Measurements from ENCODE around the gene FPGS.
"Not testable (repeated sequence)": the region's sequence is repeated elsewhere in the genome, so short reads cannot be mapped to it uniquely, and the experiment has no call there.

FPGS gene, protein sequence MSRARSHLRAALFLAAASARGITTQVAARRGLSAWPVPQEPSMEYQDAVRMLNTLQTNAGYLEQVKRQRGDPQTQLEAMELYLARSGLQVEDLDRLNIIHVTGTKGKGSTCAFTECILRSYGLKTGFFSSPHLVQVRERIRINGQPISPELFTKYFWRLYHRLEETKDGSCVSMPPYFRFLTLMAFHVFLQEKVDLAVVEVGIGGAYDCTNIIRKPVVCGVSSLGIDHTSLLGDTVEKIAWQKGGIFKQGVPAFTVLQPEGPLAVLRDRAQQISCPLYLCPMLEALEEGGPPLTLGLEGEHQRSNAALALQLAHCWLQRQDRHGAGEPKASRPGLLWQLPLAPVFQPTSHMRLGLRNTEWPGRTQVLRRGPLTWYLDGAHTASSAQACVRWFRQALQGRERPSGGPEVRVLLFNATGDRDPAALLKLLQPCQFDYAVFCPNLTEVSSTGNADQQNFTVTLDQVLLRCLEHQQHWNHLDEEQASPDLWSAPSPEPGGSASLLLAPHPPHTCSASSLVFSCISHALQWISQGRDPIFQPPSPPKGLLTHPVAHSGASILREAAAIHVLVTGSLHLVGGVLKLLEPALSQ

DNA sequence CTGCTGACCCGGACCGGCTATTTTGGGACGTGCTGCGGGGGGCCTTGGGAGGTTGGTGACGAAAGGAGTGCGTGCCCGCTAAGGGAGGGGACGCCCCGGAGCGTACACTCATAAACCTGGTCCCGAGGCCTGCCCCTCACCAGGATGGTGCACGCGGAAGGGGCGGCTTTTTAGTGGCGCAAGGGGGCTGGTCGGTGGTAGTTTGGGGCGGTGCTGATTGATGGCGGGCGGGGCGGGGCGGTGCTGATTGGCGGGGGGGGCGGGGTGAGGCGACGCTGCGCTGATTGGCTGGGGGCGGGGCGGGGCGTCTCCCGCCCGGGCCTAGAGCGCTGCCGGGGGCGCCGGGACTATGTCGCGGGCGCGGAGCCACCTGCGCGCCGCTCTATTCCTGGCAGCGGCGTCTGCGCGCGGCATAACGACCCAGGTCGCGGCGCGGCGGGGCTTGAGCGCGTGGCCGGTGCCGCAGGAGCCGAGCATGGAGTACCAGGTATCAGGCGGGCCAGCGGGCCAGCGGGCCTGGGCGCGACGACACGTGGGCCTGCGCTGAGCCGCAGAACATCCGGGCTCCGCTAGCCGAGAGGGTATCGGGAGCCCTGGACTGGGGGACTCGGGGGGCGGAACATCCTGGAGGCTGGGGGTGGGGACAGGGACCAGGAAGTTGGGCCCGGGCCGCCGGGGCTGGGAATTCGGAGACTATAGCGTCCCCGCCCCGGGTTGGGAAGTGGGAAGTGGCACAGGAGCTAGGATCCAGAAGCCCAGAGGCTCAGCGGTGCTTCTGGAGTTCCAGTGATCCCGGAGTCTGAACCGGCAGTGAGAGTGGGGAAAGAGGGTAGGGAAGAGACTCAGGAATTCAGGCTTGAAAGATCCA, at the start of gene FPGS:
Gene FPGS, plus strand, starts transcription at position 307 of the 868 bp plus-strand sequence. Its CDS starts 43 bp downstream, at position 350.
- no peak for DNase-seq

- no peak for DNase-seq
Measured at GRCh38 chr9:127753148-127753547, 49.5 kb upstream of the FPGS start.

- no peak for DNase-seq
Measured at GRCh38 chr9:127753622-127754021, 49.1 kb upstream of the FPGS start.

GRCh38 chr9:127754099-127755060, 48.3 kb upstream of the FPGS start:
- no peak for DNase-seq

DNA sequence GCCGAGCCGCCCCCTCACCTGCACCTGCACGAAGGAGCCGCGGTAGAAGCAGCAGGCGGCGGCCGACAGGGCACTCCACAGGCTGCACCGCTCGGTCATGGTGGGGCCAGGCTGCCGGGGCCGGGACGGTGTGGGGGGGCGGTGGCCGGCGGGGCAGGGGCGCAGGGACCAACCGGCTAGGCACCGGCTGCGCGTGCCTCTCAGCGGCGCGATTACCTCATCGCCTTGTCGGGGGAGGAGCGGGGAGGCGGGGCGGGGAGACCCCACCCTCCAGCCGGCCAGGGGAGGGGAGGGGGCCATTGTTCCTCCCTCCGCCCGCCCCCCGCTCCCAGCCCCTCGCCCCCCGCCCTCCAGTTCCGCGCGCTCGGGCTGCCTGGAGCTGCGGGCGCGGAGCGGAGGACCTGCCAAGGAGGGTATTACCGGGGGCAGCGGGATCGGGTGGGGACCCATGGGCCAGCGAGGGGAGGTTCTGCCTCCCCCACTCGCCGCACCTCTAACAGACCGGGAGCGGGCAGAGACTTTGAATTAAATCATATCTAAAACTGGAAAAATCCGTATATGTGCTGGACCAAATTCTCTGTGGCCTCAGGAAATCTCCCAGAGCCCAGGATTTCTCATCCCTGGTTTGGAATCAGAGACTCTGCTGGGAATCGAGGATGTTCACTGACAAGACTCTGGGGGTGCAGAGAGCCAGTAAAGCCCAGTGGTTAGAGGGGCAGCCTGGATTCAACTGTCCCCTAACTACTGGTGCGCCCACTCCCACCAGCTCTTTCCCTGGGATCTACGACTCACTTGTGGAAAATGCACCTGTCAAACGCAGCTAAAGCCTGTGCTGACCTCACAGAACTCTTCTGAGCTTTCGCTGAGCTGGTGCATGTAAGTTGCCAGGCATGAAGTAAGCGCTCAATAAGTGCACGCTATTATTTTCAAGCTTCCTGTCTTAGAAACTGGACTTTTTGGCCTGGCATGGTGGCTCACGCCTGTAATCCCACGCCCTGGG, 47.3 kb upstream of the FPGS start:
- no peak for DNase-seq

- DNase-seq: no peak
Measured at GRCh38 chr9:127756233-127756632, 46.4 kb upstream of the FPGS start.

DNA sequence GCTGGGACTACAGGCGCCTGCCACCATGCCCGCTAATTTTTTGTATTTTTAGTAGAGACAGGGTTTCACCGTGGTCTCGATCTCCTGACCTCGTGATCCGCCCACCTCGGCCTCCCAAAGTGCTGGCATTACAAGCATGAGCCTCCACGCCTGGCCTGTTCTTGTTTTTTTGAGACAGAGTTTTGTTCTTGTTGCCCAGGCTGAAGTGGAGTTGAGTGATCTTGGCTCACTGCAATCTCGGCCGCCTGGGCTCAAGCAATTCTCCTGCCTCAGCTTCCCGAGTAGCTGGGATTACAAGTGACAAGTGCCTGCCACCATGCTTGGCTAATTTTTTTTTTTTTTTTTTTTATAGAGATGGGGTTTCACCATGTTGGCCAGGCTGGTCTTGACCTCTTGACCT, 45.9 kb upstream of the FPGS start:
- not testable (repeated sequence) for DNase-seq

DNA sequence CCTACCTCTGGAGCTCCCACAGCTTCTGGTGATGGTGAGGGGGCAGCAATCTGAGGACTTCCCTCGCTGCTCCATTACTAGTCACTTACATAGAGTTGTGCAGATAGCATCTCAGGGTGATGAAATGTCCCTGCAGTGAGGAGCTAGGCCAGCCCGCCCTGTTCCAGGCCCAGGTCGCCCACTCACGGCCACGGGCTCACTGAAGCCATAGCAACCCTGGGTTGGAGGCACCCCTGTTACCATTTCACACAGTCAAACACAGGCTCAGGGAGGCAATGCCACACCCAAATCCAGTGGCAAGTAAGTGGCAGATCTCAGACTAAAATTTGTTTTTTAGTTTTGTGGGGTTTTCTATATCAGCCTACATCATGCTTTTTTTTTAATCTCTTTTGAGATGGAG, 43.8 kb upstream of the FPGS start:
- DNase-seq: no peak

DNA sequence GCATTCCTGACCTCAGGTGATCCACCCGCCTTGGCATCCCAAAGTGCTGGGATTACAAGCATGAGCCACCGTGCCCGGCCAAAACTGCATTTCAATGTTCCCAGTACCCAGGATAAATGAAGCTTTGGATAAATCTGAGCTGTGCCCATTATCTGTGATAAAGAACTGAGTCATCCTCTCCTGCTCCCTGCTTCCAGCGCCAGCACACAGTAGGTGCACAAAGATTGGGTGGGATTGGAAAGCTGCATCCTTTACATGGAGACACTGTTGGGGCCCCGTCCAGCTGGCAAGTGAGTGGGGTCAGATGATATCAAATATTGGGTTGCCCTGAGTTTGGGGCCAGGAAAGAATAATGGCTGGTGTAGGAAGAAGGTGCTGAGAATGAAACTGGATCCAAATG, 41.6 kb upstream of the FPGS start:
- no peak for DNase-seq

DNA sequence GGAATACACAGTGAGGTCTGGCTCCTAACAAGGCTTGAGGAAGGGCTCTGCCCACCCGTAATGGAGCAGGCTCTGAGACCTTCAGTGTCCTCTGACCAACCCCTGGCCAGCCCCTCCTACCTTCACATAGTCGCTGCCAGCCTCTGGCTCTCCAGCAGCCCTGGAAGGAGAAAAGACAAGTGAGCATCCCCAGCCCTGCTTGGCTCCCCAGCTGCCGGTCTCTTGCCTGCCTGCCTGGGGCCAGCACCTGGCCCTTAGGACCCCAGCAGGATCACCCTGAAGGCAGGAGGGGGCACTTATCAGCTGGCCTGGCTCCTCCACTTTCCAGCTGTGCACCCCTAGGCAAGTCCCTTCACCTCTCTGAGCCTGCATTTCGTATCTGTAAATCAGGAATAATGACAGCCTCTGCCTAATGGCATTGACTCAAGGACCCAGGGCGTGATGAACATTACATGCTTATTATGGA, 41.2 kb upstream of the FPGS start:
- no peak for DNase-seq

- DNase-seq: no peak
Measured at GRCh38 chr9:127762111-127762676, 40.5 kb upstream of the FPGS start.

DNA sequence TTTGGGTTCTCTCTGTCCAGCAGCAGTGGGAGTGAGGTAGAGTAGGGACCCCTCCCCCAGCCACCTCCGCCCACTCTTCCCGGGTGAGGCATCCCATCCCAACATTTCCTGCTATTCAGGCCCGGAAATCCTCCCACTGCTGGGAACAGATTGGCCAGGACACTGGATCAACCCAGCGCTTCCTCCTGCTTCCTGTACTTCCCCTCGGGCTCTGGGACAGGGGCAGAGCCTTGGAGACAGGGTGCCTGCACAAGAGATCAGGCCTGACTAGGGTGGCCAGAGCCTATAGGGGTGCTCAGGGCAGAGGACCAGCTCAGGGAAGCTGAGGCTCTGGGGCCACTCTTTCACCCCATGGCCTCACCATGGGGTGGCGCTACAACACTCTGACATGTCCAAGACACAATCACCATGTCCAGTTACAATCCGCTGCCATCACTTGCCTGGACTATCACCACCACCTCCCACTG, 38.7 kb upstream of the FPGS start:
- no peak for DNase-seq

DNA sequence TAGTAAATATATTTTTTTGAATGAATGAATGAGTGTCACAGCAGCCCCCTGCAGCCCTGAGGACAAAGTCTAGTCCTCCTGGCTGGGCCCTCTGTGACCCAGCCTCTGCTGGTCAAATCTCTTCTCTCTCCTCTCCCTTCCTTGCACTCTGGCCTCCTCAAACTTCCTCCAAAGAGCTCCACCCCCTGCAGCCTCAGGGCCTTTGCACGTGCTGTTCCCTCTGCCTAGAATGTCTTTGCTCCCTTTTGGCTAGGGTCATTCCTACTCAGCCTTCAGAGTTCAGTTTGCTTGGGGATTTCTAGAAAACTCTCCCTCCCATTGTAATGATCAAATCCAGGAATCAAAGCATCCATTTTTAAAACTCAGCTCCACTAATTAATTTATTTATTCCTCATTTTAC, 37.3 kb upstream of the FPGS start:
- no peak for DNase-seq

GRCh38 chr9:127767410-127767809, 35.3 kb upstream of the FPGS start:
- no peak for DNase-seq

GRCh38 chr9:127767909-127768331, 34.8 kb upstream of the FPGS start:
- DNase-seq: no peak

DNA sequence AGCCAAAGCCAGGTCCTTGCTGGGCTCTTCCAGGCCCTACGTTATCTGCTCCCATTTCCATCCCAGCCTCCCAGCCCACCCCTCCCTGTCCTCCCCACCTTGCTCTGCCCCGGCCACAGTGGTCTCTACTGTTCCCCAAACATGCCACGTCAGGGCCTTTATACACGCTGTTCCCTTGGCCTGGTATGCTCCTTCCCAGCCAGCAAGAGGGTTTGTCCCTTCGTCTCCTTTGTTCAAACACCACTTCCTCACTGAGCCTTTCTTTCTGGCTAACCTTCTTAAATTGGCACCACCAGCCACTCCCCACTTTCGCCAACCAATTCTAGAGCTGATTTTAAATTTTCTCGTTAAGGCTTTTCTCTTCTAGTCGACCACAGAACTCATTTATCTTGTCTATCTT, 34.0 kb upstream of the FPGS start:
- DNase-seq: no peak

GRCh38 chr9:127769101-127769500, 33.6 kb upstream of the FPGS start:
- no peak for DNase-seq

DNA sequence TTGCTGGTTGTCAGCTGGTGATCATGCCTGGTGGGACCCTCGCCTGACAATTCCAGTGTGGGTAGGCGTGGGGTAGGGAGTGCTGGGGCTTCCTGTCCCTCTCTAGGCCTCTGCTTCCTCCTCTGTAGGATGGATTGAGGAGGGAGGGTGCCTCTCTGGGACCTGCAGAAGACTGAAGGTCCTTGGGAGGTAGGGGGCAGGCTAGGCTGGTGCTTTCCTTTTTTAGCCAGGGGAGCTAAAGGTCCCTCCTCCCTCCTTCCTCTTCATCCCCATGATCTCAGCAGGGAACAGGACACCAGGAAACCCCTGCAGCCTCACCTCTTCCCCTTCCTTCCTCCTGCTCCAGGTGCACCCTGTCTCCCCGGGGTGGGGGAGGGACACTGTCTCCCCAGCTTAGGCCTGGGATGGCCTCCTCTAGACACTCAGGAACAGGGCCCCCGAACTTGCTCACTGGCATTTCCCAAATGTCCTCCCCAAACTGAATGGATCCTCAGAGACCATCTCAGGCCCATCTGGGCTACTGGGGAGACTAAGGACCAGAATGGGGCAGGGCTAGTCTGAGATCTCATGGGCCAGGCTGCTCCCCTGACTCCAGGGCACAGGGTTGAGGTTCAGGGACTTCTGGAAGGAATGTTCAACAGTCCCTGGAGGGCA, 32.6 kb upstream of the FPGS start:
- no peak for DNase-seq

- no peak for DNase-seq
Measured at GRCh38 chr9:127770583-127770904, 32.1 kb upstream of the FPGS start.
